Activated naive CD4-positive, alpha-beta T cell (primary cell): ENCODE measurements around the gene VCP.

ENCODE experiments used
- DNase-seq, 4 experiments: peaks; one replicate each; lab custom pipeline; 2025; lab: John Stamatoyannopoulos, UW

Gene VCP

DNA sequence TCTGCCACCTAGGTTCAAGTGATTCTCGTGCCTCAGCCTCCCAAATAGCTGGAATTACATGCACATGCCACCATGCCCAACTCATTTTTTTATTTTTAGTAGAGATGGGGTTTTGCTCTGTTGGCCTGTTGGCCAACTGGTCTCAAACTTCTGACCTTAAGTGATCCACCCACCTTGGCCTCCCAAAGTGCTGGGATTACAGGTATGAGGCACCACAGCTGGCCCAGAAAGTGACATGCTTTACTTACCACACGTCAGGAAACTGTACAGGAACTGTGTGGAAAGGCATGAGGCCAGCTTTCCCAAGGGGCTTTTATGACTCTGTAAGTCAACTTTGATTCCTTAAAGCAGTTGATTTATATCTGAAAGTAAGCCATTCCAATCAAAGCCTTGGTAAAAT, 57.9 kb downstream of the VCP start:
- DNase-seq: no peak

DNA sequence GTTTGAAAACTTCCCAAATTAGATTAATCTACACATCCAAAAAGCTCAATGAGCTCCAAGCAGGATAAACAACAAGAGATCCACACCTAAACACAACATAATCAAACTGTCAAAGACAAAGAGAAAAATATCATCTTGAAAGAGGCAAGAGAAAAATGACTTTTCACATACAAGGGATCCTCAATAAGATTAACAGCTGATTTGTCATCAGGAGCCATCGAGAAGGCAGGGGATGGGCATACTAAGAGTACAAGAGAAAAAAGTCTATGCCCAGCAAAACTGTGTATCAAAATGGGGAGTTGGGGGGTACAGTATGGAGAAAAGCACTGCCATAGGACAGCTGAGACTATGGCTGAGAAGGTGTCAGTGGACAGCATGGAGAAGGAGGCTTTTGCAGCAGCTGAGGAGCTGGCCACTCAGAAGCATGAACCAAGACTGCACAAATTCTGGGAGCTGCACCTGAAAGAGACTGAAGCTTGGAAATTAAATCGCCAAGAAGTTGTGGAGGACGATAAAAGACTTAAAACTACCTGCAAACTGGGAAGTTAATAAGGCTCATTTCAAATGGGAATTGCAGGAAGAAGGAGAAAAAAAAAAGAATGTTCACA, 62.0 kb downstream of the VCP start:
- DNase-seq: no peak
